Keratinocyte (primary cell): ENCODE data around the gene LTN1. TPM values are rescaled to one million over a fixed set of nuclear protein-coding genes. Genes with fewer than 3 reads are reported as not detected.

ENCODE experiments used
- DNase-seq: peaks from one replicate; pipeline ENCODE4 v3.0.0-alpha.2; 2011; ENCODE audit warnings: low read depth, missing footprints, low spot score
- FAIRE-seq: peaks from 2 replicates; lab custom pipeline; 2011; peaks lifted over from hg19 to GRCh38; lab: Jason Lieb, UNC
- H2AFZ ChIP-seq: 2 replicates; pipeline ENCODE4 v1.6.0; 2012; ENCODE audit warnings: low read length, control low read depth, inconsistent platforms; ENCODE audit not compliant: control insufficient read depth
- H3K27ac ChIP-seq: 2 replicates; pipeline ENCODE4 v1.5.1; 2011; ENCODE audit warnings: low read length; ENCODE audit not compliant: control insufficient read depth, insufficient read depth
- H3K27me3 ChIP-seq: 3 replicates; pipeline ENCODE4 v1.6.0; 2011; ENCODE audit warnings: low read length; ENCODE audit not compliant: control insufficient read depth, insufficient read depth; ENCODE audit errors: extremely low read depth
- H3K36me3 ChIP-seq, 2 experiments: 2 replicates in 1 of 2; 3 replicates in 1 of 2; pipeline ENCODE4 v1.5.1; 2011; ENCODE audit warnings: low read length in 2 of 2, mild to moderate bottlenecking in 1 of 2; ENCODE audit not compliant: control insufficient read depth in 2 of 2, insufficient read depth in 2 of 2; ENCODE audit errors: extremely low read depth in 1 of 2
- H3K4me1 ChIP-seq: 3 replicates; pipeline ENCODE4 v1.5.1; 2011; ENCODE audit warnings: low read length; ENCODE audit not compliant: control insufficient read depth, insufficient read depth; ENCODE audit errors: extremely low read depth
- H3K4me2 ChIP-seq: 3 replicates; pipeline ENCODE4 v1.6.0; 2011; ENCODE audit warnings: low read depth, low read length; ENCODE audit not compliant: control insufficient read depth, insufficient read depth; ENCODE audit errors: extremely low read depth
- H3K4me3 ChIP-seq, 3 experiments: fragments of 200-600 bp in 1 of 3; sonication (generic) in 1 of 3; 2 replicates in 2 of 3; 3 replicates in 1 of 3; pipeline ENCODE4 v1.5.1; 2011 to 2016; ENCODE audit warnings: low read length in 3 of 3, mild to moderate bottlenecking in 3 of 3, control low read depth in 2 of 3, inconsistent platforms in 1 of 3, low read depth in 1 of 3, mixed read lengths in 1 of 3, mixed run types in 1 of 3, moderate library complexity in 1 of 3; ENCODE audit not compliant: control insufficient read depth in 2 of 3, insufficient read depth in 2 of 3; ENCODE audit errors: extremely low read depth in 1 of 3
- H3K79me2 ChIP-seq: 2 replicates; pipeline ENCODE4 v1.6.0; 2012; ENCODE audit warnings: low read length; ENCODE audit not compliant: control insufficient read depth, insufficient read depth
- H3K9ac ChIP-seq: 3 replicates; pipeline ENCODE4 v1.6.0; 2011; ENCODE audit warnings: low read length; ENCODE audit not compliant: control insufficient read depth, insufficient read depth; ENCODE audit errors: extremely low read depth
- H3K9me1 ChIP-seq: 3 replicates; pipeline ENCODE4 v1.6.0; 2011; ENCODE audit warnings: low read length; ENCODE audit not compliant: control insufficient read depth, insufficient read depth; ENCODE audit errors: extremely low read depth
- H3K9me3 ChIP-seq: 2 replicates; pipeline ENCODE4 v1.5.1; 2012; ENCODE audit warnings: low read depth, low read length; ENCODE audit not compliant: control insufficient read depth
- H4K20me1 ChIP-seq: 3 replicates; pipeline ENCODE4 v1.6.0; 2011; ENCODE audit warnings: low read length; ENCODE audit not compliant: control insufficient read depth, insufficient read depth; ENCODE audit errors: extremely low read depth
- EZH2 ChIP-seq: IDR thresholded peaks from one replicate; pipeline ENCODE4 v1.6.1; 2012; ENCODE audit warnings: inconsistent platforms, mild to moderate bottlenecking, low read length, moderate library complexity
- dilution Hi-C: fragments of 300-500 bp; cut with MboI; formaldehyde crosslinking; loops from one replicate; pipeline ENCODE4 v1.7.0; 2020; ENCODE audit warnings: low sequenced_read_pairs; ENCODE audit not compliant: extremely low pct_ligation_motif_present
- polyA plus RNA-seq, 5 experiments: library from polyadenylated mRNA; depleted of rRNA in 3 of 5; stranded (reverse) in 3 of 5; stranded (forward) in 1 of 5; unstranded in 1 of 5; fragments of >200 nt; gene quantifications; 1 replicate in 1 of 5; 2 replicates in 3 of 5; 3 replicates in 1 of 5; pipeline versions ENCODE4 v1.2.1 to v1.2.3, GENCODE V29; 2011 to 2012; ENCODE audit warnings: missing spikeins in 2 of 5, low read depth in 1 of 5, low replicate concordance in 1 of 5
- TF ChIP-seq, protein P1 (sequence below), 3 experiments: IDR thresholded peaks in 1 of 3; conservative IDR thresholded peaks in 1 of 3; optimal IDR thresholded peaks in 1 of 3; 2 replicates in 2 of 3; 3 replicates in 1 of 3; pipeline versions ENCODE3 to v1.5.1; 2011; ENCODE audit warnings: low read length in 3 of 3, mild to moderate bottlenecking in 3 of 3, moderate library complexity in 2 of 3, control low read depth in 1 of 3, inconsistent platforms in 1 of 3; ENCODE audit not compliant: insufficient read depth in 2 of 3; ENCODE audit errors: extremely low read depth in 1 of 3

Gene LTN1
- polyA plus RNA-seq, 1 donor (not counting 4 experiments of a cell fraction or from before 2014, with no cell fraction given) = 15.8 TPM

DNA sequence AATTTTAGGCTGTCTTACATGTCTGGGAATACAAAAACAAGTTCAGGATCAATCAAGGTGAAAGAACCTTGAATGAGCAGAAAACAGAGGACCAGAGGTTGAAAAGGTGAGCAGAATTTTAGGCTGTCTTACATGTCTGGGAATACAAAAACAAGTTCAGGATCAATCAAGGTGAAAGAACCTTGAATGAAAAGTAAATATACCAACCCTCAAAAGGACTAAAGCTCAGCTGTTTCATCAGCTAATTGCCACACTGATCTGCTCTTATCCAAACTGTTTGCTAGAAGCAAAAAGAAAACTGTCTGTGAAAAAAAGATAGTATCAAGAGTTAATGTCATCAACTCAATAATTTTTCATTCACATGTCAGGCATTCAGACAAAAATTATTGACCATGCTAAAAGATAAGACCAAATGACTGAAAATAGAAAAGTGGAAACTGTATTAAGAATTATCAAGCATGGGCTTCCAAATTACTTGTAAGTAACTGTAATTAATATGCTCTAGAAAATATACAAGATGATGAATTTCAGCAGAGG lies 69.2 kb downstream of the LTN1 start:
- dilution Hi-C loops = no loop called here
- peak; percentile 68 for FAIRE-seq

DNA sequence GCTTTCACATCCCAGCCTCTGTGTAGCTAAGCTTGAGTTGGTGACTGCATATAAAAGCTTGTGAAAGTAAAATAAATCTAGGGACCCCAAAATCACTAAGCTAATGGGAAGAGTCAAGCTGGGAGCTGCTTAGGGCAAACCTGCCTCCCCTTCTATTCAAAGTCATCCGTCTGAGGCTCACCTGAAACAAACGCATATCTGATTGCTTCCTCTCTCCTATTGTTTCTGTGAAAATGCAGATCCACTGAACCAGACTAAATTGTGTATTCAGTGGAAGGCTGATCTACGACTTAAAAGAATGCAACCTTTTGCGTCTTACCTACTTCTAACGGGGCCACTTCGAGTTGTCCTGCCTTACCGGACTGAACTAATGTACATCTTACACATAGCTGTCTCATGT lies 70.3 kb downstream of the LTN1 start:
- Histone ChIP-seq H3K9me1 (no peaks in the 10 kb centered on the region), H3K4me3 (no peak overlapping the region), H3K27ac (no peak overlapping the region), H3K4me1 (no peaks in the 10 kb centered on the region), H3K79me2 (no peaks in the 10 kb centered on the region), H2AFZ (no peak overlapping the region), H3K9ac (no peak overlapping the region), H4K20me1 (no peaks in the 10 kb centered on the region), H3K27me3 (no peaks in the 10 kb centered on the region), H3K4me2 (no peak overlapping the region), H3K9me3 (no peaks in the 10 kb centered on the region), H3K36me3 (no peaks in the 10 kb centered on the region)
- dilution Hi-C loops = no loop called here
- DNase-seq (no peak), FAIRE-seq (no peak)
- TF ChIP-seq, protein P1, sequence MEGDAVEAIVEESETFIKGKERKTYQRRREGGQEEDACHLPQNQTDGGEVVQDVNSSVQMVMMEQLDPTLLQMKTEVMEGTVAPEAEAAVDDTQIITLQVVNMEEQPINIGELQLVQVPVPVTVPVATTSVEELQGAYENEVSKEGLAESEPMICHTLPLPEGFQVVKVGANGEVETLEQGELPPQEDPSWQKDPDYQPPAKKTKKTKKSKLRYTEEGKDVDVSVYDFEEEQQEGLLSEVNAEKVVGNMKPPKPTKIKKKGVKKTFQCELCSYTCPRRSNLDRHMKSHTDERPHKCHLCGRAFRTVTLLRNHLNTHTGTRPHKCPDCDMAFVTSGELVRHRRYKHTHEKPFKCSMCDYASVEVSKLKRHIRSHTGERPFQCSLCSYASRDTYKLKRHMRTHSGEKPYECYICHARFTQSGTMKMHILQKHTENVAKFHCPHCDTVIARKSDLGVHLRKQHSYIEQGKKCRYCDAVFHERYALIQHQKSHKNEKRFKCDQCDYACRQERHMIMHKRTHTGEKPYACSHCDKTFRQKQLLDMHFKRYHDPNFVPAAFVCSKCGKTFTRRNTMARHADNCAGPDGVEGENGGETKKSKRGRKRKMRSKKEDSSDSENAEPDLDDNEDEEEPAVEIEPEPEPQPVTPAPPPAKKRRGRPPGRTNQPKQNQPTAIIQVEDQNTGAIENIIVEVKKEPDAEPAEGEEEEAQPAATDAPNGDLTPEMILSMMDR (optimal IDR thresholded peaks at IDR 0.05 in 1 of 3, IDR thresholded peaks at IDR 0.05 in 1 of 3, conservative IDR thresholded peaks at IDR 0.05 in 1 of 3; ENCODE audit: extremely low read depth in 1 of 3, insufficient read depth in 2 of 3, low read length in 3 of 3) = no peak
- no peak for TF ChIP-seq EZH2

More for the DNA sequence above, 69.2 kb downstream of the LTN1 start:
- Histone ChIP-seq H3K36me3 (no peaks in the 10 kb centered on the region), H3K27ac (no peak overlapping the region), H3K9ac (no peak overlapping the region), H3K4me2 (no peak overlapping the region), H2AFZ (no peak overlapping the region), H3K79me2 (no peaks in the 10 kb centered on the region), H3K9me3 (no peaks in the 10 kb centered on the region), H3K4me3 (no peak overlapping the region), H4K20me1 (no peaks in the 10 kb centered on the region), H3K9me1 (no peaks in the 10 kb centered on the region), H3K4me1 (no peaks in the 10 kb centered on the region), H3K27me3 (no peaks in the 10 kb centered on the region)
- DNase-seq = no peak
- TF ChIP-seq, protein P1 (optimal IDR thresholded peaks at IDR 0.05 in 1 of 3, IDR thresholded peaks at IDR 0.05 in 1 of 3, conservative IDR thresholded peaks at IDR 0.05 in 1 of 3; ENCODE audit: extremely low read depth in 1 of 3, insufficient read depth in 2 of 3, low read length in 3 of 3) = no peak
- TF ChIP-seq EZH2 = no peak
